GM12874 (cell line): ENCODE data around the gene NCBP3.

ENCODE experiments used
- TF ChIP-seq, protein P1 (sequence below): IDR thresholded peaks from 2 replicates; pipeline ENCODE4 v1.5.1; 2011; ENCODE audit warnings: low read depth, mild to moderate bottlenecking, control low read depth, low read length, moderate library complexity; ENCODE audit not compliant: insufficient read depth

Gene NCBP3

DNA sequence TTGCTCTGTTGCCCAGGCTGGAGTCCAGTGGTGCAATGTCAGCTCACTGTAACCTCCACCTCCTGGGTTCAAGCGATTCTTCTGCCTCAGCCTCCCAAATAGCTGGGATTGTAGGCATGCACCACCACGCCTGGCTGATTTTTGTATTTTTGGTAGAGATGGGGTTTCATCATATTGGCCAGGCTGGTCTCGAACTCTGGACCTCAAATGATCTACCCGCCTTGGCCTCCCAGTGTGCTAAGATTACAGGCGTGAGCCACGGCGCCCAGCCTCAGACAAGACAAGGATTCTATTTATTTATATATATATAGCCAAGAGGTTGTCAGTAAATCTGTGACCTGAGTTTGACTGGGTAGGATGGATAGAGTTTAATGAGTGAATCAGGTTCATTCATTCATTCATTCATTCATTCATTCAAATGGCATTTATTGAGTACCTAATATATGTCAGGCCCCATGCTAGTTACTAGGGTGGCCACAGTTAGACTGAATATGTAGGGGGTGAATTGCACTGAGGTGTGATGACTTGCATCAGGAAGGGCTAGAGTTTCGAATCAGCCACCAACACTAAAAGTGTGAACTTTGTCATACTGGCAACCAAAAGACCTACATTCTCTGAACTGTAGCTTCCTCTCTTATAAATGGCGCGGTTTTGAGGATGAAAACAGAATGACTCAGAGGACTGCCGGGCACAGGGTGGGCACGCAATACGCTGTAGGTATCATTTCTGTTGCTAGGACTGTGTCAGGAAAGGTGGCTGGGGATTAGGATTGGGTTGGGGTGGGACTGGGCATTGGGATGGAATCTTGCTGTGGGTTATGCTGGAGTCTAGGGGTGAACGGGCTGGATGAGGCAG lies 82.9 kb downstream of the NCBP3 start:
- TF ChIP-seq, protein P1, sequence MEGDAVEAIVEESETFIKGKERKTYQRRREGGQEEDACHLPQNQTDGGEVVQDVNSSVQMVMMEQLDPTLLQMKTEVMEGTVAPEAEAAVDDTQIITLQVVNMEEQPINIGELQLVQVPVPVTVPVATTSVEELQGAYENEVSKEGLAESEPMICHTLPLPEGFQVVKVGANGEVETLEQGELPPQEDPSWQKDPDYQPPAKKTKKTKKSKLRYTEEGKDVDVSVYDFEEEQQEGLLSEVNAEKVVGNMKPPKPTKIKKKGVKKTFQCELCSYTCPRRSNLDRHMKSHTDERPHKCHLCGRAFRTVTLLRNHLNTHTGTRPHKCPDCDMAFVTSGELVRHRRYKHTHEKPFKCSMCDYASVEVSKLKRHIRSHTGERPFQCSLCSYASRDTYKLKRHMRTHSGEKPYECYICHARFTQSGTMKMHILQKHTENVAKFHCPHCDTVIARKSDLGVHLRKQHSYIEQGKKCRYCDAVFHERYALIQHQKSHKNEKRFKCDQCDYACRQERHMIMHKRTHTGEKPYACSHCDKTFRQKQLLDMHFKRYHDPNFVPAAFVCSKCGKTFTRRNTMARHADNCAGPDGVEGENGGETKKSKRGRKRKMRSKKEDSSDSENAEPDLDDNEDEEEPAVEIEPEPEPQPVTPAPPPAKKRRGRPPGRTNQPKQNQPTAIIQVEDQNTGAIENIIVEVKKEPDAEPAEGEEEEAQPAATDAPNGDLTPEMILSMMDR: no peak

DNA sequence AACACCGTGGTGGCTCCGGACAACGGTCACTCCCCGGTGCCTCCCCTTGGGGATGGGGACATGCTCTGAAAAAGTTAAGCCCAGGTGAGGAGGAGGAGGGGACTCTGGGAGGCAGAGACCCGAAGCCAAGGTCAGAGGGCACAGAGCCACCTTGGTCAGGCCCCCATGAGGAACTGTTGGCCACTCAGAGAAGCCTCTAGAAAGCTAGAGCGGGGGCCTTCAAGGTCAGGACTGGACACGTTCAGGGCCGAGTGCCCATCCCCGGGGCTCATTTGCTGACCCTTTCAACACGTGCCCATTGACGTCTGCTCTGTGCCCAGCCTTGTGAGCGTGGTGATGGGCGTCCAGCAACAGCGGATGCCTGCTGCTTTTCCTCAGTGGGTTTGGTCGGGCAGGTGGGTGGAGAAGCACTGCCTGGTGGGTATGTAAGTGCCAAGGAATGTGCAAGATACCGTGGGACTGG lies 84.1 kb downstream of the NCBP3 start:
- TF ChIP-seq, protein P1: no peak

DNA sequence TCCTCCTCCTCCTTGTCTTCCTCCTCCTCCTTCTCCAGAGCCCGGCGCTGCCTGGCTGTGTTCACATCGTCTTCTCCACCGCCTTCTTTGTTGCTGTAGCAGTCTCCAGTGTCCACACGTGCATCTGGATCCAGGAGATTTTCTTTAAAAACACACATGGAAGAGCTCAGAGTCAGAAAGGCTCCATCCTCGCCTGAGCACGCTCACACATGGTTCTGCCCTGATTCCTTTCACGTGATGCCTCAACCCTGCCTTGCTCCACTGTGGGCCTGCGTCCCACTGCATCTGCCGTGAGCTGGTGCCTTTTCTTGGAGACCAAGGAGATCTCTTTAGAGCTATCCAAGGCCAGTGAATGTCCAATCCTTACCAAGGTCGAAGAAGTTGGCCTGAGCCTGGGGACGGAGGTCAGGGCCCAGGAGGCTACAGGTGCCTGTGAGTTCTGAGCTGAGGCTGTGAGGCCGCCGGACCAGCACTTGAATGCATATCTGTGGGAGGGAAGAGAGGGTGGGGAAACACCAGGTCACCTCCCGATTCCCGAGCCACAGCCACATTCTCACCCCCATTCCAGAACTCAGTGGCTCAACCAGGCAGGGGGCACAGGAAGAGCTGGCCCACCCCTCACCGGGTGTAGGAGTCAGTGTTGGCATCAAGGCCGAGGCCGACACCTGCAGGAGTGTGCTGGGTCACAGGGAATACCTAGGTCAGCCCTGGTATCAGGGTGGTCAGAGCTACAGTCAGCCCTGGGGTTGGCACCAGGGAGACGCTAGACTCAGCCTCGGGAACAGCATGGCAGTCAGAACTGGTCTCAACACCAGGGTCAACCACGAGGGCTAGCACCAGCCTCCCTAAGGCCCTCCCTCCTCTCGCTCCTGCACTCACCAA lies 84.8 kb downstream of the NCBP3 start:
- TF ChIP-seq, protein P1: no peak

DNA sequence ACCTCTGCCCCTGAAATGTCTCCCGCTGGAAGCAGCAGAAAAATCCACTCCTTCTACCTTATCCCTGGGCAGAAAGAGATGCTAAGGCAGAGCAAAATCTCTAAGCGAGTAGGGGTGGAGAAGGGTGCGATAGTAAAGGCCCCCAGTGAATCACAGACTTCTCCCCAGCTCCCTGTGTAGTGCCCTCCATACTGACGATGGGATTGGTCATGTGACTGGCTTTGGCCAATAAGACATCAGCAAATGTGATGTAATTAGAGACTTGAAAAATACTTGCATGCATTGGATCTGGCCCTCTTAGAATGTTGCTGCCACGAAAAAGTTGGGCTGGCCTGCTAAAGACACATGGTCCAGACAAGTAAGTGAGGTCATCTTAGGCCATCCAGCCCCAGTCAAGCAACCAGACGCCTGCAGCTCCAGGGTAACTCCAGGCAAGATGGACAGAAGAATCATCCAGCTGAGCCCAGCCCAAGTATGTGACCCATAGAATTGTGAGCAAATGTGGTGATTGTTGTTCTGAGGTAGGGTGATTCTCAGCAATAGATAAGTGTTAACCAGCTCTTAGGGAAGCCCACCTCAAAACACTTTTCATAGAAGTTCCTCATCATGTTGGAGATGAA lies 86.3 kb downstream of the NCBP3 start:
- TF ChIP-seq, protein P1: no peak

DNA sequence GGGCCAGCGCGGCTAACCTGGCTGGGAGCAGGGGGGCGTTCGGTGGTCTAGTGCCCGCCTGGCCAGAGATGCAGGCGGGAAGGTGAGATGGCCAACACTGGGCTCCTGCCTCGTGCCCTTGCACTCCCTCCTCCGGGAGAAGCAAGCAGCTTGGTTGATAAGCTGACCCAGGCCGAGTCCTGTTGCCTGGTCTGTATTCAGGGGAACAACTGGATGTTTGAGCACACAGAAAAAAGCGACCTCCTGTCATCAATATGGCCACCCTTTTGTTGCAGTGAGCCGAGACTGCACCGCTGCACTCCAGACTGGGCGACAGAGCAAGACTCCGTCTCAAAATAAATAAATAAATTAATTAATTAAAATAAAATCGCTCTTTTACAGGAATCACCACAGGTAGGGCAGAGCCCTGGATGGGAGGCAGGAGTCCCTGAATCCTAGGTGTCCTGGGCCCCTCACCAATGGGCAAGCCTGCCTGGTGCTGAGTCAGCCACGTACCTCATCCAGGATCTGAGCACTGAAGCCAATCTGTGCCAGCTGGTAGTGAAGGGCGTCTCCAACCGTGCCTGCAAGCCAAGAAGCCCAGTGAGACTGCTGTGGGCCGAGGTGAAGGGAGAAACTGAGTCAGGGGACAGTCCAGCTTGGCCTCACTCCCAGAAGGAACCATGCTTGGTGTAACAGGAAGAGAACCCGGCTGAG lies 90.6 kb downstream of the NCBP3 start:
- TF ChIP-seq, protein P1: no peak

DNA sequence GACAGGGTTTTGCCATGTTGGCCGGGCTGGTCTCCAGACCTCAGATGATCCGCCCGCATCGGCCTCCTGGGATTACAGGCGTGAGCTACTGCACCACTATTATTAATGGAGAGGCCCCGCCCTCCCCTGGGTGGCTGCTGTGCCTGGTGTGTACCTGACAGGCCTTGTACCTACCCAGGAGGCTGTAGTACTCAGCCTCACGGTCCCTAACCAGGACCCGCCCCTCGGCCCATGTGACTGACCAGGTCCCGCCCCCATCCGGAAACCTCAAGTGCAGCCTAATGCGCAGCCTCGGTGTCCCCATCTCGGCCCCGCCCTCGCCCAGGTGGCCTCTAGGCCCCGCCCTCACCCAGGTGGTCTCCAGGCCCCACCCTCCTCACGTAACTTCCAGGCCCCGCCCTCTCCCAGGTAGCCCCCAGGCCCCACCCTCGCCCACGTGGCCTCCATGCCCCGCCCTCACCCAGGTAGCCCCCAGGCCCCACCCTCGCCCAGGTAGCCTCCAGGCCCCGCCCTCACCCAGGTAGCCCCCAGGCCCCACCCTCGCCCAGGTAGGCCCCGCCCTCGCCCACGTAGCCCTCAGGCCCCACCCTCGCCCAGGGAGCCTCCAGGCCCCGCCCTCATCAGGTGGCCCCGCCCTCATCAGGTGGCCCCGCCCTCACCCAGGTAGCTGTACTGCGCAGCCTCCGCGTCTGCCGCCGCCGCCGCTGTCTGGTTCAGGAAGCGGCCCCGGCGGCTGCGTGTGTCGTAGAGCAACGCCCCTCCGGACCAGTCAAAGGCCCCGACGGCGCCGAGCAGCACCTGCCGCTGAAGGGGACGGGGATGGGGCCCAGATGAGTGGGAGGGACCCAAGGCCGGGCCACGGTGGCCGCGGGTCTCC lies 91.3 kb downstream of the NCBP3 start:
- TF ChIP-seq, protein P1: no peak
